Choroid plexus epithelial cell (primary cell): ENCODE measurements around the gene MAGEA4.
"Not testable (repeated sequence)": the region's sequence is repeated elsewhere in the genome, so short reads cannot be mapped to it uniquely, and the experiment has no call there.

Experiments used
- DNase-seq: peaks from one replicate; pipeline ENCODE4 v3.0.0-alpha.2; 2010; ENCODE audit warnings: low read depth
- H3K4me3 ChIP-seq: 2 replicates; pipeline ENCODE4 v1.5.1; 2011; ENCODE audit warnings: low read depth, mild to moderate bottlenecking, control low read depth, low read length, moderate library complexity
- TF ChIP-seq, protein P1 (sequence below): conservative IDR thresholded peaks from 2 replicates; pipeline ENCODE4 v1.5.1; 2011; ENCODE audit warnings: low read depth, mild to moderate bottlenecking, control low read depth, inconsistent platforms, low read length, moderate library complexity

The MAGEA4 gene

DNA sequence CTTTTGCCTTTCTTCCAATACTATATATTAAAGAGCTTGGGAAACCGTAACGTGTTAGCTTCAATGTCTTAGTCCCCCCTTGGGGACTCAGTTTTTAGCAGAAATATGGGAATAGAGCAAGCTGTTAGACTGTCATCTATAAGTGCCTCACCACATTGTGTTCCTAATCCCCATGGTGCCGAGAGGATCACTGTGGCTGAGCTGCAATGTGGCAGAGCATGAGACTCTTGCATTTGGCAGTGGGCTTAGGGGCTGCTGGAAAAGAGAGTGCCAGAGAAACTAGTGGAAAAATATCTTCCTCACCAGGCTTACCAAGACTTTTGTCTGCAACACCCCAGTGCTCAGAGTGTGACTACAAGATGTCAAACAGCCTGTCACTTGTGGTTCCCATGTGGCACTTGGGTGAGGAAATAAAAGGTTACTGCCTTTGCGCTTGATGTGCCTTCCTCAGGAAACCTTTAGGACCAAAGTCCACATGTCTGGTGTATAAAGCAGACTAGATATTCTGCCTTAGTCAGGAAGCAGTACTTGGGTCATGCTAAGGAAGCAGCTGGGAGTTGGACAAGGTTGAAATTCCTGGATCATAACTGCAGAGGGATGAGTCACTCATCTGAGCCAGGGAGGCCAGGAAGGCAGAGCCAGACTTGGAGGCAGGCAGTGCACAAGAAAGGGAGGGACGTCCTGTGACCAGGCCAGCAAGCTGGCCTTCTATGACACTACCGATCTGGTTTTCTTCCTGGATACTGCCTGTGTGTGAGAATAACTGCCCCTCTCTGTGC, 9.7 kb upstream of the MAGEA4 start:
- H3K4me3 ChIP-seq, result no peak overlapping the region
- peak; percentile 80 for DNase-seq
- TF ChIP-seq, protein P1, sequence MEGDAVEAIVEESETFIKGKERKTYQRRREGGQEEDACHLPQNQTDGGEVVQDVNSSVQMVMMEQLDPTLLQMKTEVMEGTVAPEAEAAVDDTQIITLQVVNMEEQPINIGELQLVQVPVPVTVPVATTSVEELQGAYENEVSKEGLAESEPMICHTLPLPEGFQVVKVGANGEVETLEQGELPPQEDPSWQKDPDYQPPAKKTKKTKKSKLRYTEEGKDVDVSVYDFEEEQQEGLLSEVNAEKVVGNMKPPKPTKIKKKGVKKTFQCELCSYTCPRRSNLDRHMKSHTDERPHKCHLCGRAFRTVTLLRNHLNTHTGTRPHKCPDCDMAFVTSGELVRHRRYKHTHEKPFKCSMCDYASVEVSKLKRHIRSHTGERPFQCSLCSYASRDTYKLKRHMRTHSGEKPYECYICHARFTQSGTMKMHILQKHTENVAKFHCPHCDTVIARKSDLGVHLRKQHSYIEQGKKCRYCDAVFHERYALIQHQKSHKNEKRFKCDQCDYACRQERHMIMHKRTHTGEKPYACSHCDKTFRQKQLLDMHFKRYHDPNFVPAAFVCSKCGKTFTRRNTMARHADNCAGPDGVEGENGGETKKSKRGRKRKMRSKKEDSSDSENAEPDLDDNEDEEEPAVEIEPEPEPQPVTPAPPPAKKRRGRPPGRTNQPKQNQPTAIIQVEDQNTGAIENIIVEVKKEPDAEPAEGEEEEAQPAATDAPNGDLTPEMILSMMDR, result no peak

DNA sequence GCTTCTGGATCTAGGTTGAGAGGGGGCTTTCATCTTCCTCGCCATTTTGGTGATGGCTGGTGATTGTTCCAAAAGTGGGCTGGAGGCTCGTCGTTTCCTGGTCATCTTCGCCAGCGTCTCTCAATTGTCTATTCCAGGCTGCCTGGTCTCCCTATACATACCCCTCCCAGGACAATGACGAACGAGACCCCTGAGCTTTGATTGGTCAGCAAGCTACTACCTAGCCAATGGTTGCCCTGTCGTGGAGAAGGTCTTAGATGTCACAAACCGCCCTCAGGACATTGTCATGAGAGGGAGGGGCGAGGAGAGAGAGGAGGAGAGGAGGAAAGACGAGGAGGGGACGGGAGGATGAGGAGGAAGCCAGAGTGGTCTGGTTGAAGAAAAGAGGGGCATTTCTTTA, 7.7 kb upstream of the MAGEA4 start:
- no peak for DNase-seq
- no peak overlapping the region for H3K4me3 ChIP-seq
- TF ChIP-seq, protein P1, result no peak

DNA sequence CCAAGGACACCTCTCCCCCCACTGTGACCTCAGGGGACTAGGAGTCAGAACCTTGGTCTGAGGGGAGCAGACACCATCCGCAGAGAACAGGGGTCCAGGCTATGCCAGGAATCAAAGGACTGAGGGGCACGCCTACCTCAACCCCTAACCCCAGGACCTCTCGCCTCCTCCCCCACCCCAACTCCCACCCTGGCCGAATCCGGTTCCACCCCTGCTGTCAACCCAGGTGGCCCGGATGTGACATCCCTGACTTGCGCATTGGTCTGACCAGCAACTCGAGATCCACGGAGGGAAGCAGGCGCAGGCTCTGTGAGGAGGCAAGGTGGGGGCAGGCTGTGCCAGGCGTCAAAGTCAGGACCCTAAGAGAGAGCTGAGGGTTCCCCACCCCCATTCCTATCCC, 468 bp upstream of the MAGEA4 start:
- TF ChIP-seq, protein P1, result no peak
- no peak for DNase-seq
- no peak overlapping the region for H3K4me3 ChIP-seq

DNA sequence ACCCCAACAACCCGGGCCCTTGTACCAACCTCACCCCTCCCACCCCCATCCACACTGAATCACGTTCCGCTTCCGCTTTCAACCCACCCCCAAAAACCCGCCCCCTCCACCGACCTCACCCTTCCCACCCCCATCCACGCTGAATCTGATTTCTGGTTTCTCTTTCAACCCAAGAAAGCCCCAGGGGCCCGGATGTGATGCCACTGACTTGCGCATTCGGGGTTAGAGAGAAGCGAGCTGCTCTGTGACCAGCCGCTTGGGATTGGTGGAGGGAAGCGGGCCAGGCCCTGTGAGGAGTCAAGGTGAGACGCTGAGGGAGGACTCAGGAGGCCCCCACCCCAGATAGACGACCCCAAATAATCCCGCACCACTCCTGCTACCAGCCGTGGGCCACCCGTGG, 6.0 kb downstream of the MAGEA4 start:
- DNase-seq, H3K4me3 ChIP-seq: not testable (repeated sequence)

DNA sequence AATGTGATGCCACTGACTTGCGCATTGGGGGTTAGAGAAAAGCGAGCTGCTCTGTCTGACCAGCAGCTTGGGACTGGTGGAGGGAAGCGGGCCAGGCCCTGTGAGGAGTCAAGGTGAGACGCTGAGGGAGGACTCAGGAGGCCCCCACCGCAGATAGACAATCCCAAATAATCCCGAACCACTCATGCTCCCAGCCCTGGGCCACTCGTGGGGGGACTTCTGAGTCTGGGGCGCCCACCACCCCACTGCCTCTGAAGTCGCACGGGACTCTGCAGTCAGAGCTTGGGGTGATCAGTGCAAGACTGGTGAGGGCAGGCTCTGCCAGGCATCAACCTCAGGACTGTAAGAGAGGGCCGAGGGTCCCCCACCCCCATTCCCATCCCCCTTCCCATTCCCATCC, 6.9 kb downstream of the MAGEA4 start:
- DNase-seq, result no peak
- TF ChIP-seq, protein P1, result no peak
- no peak overlapping the region for H3K4me3 ChIP-seq

DNA sequence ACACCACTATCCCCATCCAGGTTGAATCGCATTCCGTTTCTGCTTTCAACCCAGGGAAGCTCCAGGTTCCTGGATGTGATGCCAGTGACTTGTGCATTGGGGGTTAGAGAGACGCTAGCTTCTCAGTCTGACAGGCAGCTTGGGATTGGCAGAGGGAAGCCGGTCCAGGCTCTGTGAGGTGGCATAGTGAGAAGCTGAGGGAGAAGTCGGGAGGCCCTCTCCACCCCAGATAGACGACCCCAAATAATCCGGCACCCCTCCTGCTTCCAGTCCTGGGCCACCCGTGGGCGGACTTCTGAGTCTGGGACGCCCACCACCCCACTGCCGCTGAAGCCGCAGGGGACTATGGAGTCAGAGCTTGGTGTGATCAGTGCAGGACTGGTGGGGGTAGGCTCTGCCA, 7.4 kb downstream of the MAGEA4 start:
- no peak for DNase-seq
- TF ChIP-seq, protein P1, result no peak
- no peak overlapping the region for H3K4me3 ChIP-seq

DNA sequence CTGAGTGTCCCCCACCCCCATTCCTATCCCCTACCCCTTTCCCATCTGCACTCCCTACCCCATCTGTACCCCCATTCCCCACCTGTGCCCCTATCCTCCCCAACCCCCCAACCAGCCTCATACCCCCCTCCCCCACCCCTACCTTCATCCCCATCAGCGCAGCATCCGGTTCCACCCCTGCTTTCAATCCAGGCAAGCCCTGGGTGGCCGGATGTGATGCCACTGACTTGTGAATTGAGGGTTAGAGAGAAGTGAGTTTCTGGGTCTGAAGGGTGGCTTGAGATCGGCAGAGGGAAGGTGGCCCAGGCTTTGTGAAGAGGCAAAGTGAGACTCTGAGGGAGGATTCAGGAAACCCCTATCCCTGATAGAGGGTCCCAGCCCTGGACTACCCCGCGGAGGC, 7.8 kb downstream of the MAGEA4 start:
- no peak overlapping the region for H3K4me3 ChIP-seq
- TF ChIP-seq, protein P1, result no peak
- DNase-seq, result no peak
